A204.1 (cell line): ENCODE data around the gene PCK1.

Source experiments
- FAIRE-seq: peaks from 2 replicates; lab custom pipeline; 2012; peaks lifted over from hg19 to GRCh38; lab: Jason Lieb, UNC

Gene PCK1

GRCh38 chr20:57589728-57590484 lies 29.0 kb downstream of the PCK1 start:
- no peak for FAIRE-seq

GRCh38 chr20:57590485-57591288 lies 29.8 kb downstream of the PCK1 start:
- no peak for FAIRE-seq

GRCh38 chr20:57591289-57592229 lies 30.6 kb downstream of the PCK1 start:
- FAIRE-seq: no peak

GRCh38 chr20:57592263-57593092 lies 31.6 kb downstream of the PCK1 start:
- no peak for FAIRE-seq

GRCh38 chr20:57593134-57593886 lies 32.4 kb downstream of the PCK1 start:
- FAIRE-seq: no peak

- FAIRE-seq: no peak
These were observed 33.4 kb downstream of the PCK1 start for GRCh38 chr20:57594092-57594951.

- FAIRE-seq: no peak
These were observed 34.4 kb downstream of the PCK1 start for GRCh38 chr20:57595041-57596030.

GRCh38 chr20:57596358-57596757 lies 35.4 kb downstream of the PCK1 start:
- FAIRE-seq: no peak

GRCh38 chr20:57596998-57597939 lies 36.4 kb downstream of the PCK1 start:
- no peak for FAIRE-seq

- FAIRE-seq: no peak
These were observed 37.1 kb downstream of the PCK1 start for GRCh38 chr20:57598060-57598459.

GRCh38 chr20:57598491-57598890 lies 37.6 kb downstream of the PCK1 start:
- FAIRE-seq: no peak

- no peak for FAIRE-seq
These were observed 39.7 kb downstream of the PCK1 start for GRCh38 chr20:57600320-57601210.

GRCh38 chr20:57601211-57601570 lies 40.3 kb downstream of the PCK1 start:
- FAIRE-seq: no peak

- FAIRE-seq: no peak
These were observed 40.8 kb downstream of the PCK1 start for GRCh38 chr20:57601737-57602136.

- no peak for FAIRE-seq
These were observed 42.2 kb downstream of the PCK1 start for GRCh38 chr20:57603120-57603519.

- no peak for FAIRE-seq
These were observed 44.1 kb downstream of the PCK1 start for GRCh38 chr20:57605045-57605444.
